Measurements from ENCODE around the gene EIF3K.

Gene EIF3K

DNA sequence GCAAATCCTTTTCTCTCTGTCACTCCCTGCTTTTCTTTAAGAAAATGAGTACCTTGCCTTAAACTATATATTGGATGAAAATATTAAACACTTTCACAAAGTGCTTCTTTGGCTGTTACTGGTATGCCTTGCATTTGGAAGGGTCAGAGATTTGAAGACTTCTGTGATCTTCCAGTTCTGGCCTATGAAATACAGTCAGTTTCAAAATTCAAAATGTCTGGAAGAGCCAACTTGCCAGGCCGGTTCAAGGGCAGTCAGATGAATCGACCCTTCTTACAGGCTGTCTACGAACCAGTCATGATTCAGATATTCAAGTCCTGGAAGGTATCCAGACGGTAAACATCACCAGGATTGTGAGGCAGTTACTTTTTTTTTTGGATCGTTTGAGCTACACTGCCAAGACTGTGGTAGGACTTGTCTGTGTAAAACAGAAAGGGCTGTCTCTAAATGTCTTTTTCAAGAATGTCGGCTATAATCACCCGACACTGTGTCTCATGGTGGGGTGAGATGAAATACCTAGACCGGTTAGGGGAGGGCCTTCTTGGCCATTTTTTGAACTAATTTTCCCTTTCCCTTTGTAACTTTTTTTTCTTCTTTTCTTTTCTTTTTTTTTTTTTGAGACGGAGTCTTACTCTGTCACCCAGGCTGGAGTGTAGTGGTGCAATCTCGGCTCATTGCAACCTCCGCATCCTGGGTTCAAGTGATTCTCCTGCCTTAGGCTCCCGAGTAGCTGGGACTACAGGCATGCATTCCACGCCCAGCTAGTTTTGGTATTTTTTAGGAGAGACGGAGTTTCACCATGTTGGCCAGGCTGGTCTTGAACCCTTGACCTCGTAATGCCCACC lies 39.7 kb downstream of the EIF3K start:
- H3K4me1 ChIP-seq (ENCODE audit: control insufficient read depth, insufficient read depth, low read depth, low read length), result peaks cover 41% of the 10 kb centered on the region
- peak overlapping the region; percentile 45 for H4K8ac ChIP-seq (ENCODE audit: low read length)
- H3K4me3 ChIP-seq (ENCODE audit: insufficient read depth in 1 of 2, low read depth in 1 of 2, low read length in 2 of 2), result peak overlapping the region in 1 of 2 experiments; percentile 62
- no peaks in the 10 kb centered on the region for H3K79me1 ChIP-seq (replicated peaks; ENCODE audit: low read length, poor library complexity, severe bottlenecking)
- peak overlapping the region; percentile 86 for H4K91ac ChIP-seq (ENCODE audit: low read length)
- 30% methylated on average over 13 of the region's 15 CpGs for WGBS
- peak overlapping the region; percentile 81 for H2BK5ac ChIP-seq (ENCODE audit: low read depth, low read length, poor library complexity, severe bottlenecking)
- H3K36me3 ChIP-seq (ENCODE audit: control insufficient read depth in 1 of 2, insufficient read depth in 2 of 2, low read depth in 1 of 2, low read length in 2 of 2), result peaks cover 10 to 20% of the 10 kb centered on the region in 2 experiments
- no peaks in the 10 kb centered on the region for H3K9me3 ChIP-seq (ENCODE audit: control insufficient read depth, low read length)
- no peak overlapping the region for H2AFZ ChIP-seq (ENCODE audit: low read depth, low read length)
- H3K18ac ChIP-seq (ENCODE audit: low read depth in 1 of 2, low read length in 2 of 2), result peak overlapping the region; percentile 56 to 89
- H3K27me3 ChIP-seq (ENCODE audit: control insufficient read depth in 1 of 2, insufficient read depth in 1 of 2, low read length in 2 of 2), result no peaks in the 10 kb centered on the region
- H2BK12ac ChIP-seq (ENCODE audit: low read length in 2 of 2), result peak overlapping the region; percentile 38 to 61
- H3K27ac ChIP-seq (ENCODE audit: low read length, poor library complexity, severe bottlenecking), result peak overlapping the region; percentile 91
- H3K4ac ChIP-seq (ENCODE audit: low read depth in 1 of 2, low read length in 2 of 2), result peak overlapping the region; percentile 35 to 83
- H3K23ac ChIP-seq (ENCODE audit: low read length in 2 of 2), result no peak overlapping the region
- H2AK5ac ChIP-seq (ENCODE audit: low read length, severe bottlenecking), result peak overlapping the region; percentile 68
- peak overlapping the region; percentile 2 for H2BK120ac ChIP-seq (ENCODE audit: low read depth, low read length)
- peak overlapping the region; percentile 12 for H2BK15ac ChIP-seq (ENCODE audit: low read depth, poor library complexity, severe bottlenecking)
- peak; percentile 99 for DNase-seq
- peak overlapping the region; percentile 92 for H3K9ac ChIP-seq (ENCODE audit: low read length)
- H3K14ac ChIP-seq (ENCODE audit: low read length in 2 of 2), result peak overlapping the region in 1 of 2 experiments; percentile 35
- peak overlapping the region; percentile 42 for H3K4me2 ChIP-seq (ENCODE audit: low read length, poor library complexity, severe bottlenecking)

DNA sequence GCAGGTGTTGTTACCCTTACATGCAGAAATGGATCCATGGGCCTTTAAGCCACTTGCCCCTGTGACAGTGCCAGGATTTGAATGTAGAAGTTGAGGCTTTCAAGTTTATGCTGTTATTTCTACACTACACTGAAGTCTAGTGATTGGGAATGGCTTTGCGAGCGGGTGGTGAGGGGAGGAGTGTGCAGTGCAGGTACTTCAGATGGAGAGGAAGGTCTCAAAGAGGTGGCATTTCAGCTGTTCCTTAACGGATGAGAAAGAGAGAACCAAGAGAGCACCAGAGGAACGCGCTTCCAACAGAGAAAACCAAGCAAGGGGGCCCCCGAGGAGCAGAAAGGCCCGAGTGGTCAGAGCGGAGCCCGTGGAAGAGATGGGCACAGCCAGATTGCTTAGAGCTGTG lies 41.7 kb downstream of the EIF3K start:
- Histone ChIP-seq H3K4me3 (ENCODE audit: insufficient read depth in 1 of 2, low read depth in 1 of 2, low read length in 2 of 2) (no peak overlapping the region), H3K9ac (ENCODE audit: low read length) (no peak overlapping the region), H2BK5ac (ENCODE audit: low read depth, low read length, poor library complexity, severe bottlenecking) (no peak overlapping the region), H2AK5ac (ENCODE audit: low read length, severe bottlenecking) (peak overlapping the region; percentile 33), H3K79me1 (replicated peaks; ENCODE audit: low read length, poor library complexity, severe bottlenecking) (no peaks in the 10 kb centered on the region), H2BK15ac (ENCODE audit: low read depth, poor library complexity, severe bottlenecking) (no peak overlapping the region), H2BK12ac (ENCODE audit: low read length in 2 of 2) (peak overlapping the region; percentile 6 to 76), H3K23ac (ENCODE audit: low read length in 2 of 2) (peak overlapping the region in 1 of 2 experiments; percentile 34), H4K8ac (ENCODE audit: low read length) (peak overlapping the region; percentile 35), H3K18ac (ENCODE audit: low read depth in 1 of 2, low read length in 2 of 2) (peak overlapping the region in 1 of 2 experiments; percentile 23), H2AFZ (ENCODE audit: low read depth, low read length) (no peak overlapping the region), H3K9me3 (ENCODE audit: control insufficient read depth, low read length) (no peaks in the 10 kb centered on the region), H3K14ac (ENCODE audit: low read length in 2 of 2) (no peak overlapping the region), H2BK120ac (ENCODE audit: low read depth, low read length) (no peak overlapping the region), H3K4me1 (ENCODE audit: control insufficient read depth, insufficient read depth, low read depth, low read length) (peaks cover 54% of the 10 kb centered on the region), H3K36me3 (ENCODE audit: control insufficient read depth in 1 of 2, insufficient read depth in 2 of 2, low read depth in 1 of 2, low read length in 2 of 2) (peaks cover 5 to 33% of the 10 kb centered on the region in 2 experiments), H4K91ac (ENCODE audit: low read length) (peak overlapping the region; percentile 43), H3K27me3 (ENCODE audit: control insufficient read depth in 1 of 2, insufficient read depth in 1 of 2, low read length in 2 of 2) (no peaks in the 10 kb centered on the region), H3K4me2 (ENCODE audit: low read length, poor library complexity, severe bottlenecking) (no peak overlapping the region), H3K4ac (ENCODE audit: low read depth in 1 of 2, low read length in 2 of 2) (peak overlapping the region in 1 of 2 experiments; percentile 40), H3K27ac (ENCODE audit: low read length, poor library complexity, severe bottlenecking) (peak overlapping the region; percentile 69)
- DNase-seq, result no peak
- 92% methylated on average over 9 of the region's 9 CpGs for WGBS

DNA sequence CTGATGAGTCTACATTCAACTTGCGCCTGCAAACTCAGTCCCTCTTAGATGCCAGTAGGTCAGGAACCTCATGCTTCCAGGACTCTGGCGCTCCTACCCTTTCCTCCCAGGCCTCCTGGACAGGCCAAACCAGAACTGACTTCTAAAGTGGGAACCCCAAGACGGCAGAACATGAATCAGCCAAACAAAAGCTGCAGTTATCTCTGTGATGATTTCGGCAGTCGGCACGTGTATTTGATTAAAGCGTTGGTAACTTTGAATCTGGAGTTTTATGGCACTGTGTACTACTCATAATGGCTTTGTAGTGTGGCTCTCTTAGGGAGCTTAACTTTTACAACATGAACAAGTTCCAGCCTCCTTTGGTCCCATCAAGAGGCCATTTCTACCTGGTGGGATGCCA lies 42.1 kb downstream of the EIF3K start:
- DNase-seq, result no peak
- H3K4me1 ChIP-seq (ENCODE audit: control insufficient read depth, insufficient read depth, low read depth, low read length), result peaks cover 56% of the 10 kb centered on the region
- no peaks in the 10 kb centered on the region for H3K9me3 ChIP-seq (ENCODE audit: control insufficient read depth, low read length)
- H3K4ac ChIP-seq (ENCODE audit: low read depth in 1 of 2, low read length in 2 of 2), result no peak overlapping the region
- peak overlapping the region; percentile 43 for H4K91ac ChIP-seq (ENCODE audit: low read length)
- peak overlapping the region; percentile 27 for H2BK120ac ChIP-seq (ENCODE audit: low read depth, low read length)
- H2AK5ac ChIP-seq (ENCODE audit: low read length, severe bottlenecking), result peak overlapping the region; percentile 33
- peak overlapping the region; percentile 69 for H3K27ac ChIP-seq (ENCODE audit: low read length, poor library complexity, severe bottlenecking)
- peak overlapping the region; percentile 6 to 21 for H2BK12ac ChIP-seq (ENCODE audit: low read length in 2 of 2)
- H3K18ac ChIP-seq (ENCODE audit: low read depth in 1 of 2, low read length in 2 of 2), result no peak overlapping the region
- no peaks in the 10 kb centered on the region for H3K27me3 ChIP-seq (ENCODE audit: control insufficient read depth in 1 of 2, insufficient read depth in 1 of 2, low read length in 2 of 2)
- no peak overlapping the region for H3K4me3 ChIP-seq (ENCODE audit: insufficient read depth in 1 of 2, low read depth in 1 of 2, low read length in 2 of 2)
- no peak overlapping the region for H3K4me2 ChIP-seq (ENCODE audit: low read length, poor library complexity, severe bottlenecking)
- H3K14ac ChIP-seq (ENCODE audit: low read length in 2 of 2), result no peak overlapping the region
- no peaks in the 10 kb centered on the region for H3K79me1 ChIP-seq (replicated peaks; ENCODE audit: low read length, poor library complexity, severe bottlenecking)
- no peak overlapping the region for H3K9ac ChIP-seq (ENCODE audit: low read length)
- no peak overlapping the region for H2AFZ ChIP-seq (ENCODE audit: low read depth, low read length)
- no peak overlapping the region for H2BK15ac ChIP-seq (ENCODE audit: low read depth, poor library complexity, severe bottlenecking)
- peaks cover 5 to 34% of the 10 kb centered on the region in 2 experiments for H3K36me3 ChIP-seq (ENCODE audit: control insufficient read depth in 1 of 2, insufficient read depth in 2 of 2, low read depth in 1 of 2, low read length in 2 of 2)
- H2BK5ac ChIP-seq (ENCODE audit: low read depth, low read length, poor library complexity, severe bottlenecking), result no peak overlapping the region
- no peak overlapping the region for H4K8ac ChIP-seq (ENCODE audit: low read length)
- peak overlapping the region in 1 of 2 experiments; percentile 34 for H3K23ac ChIP-seq (ENCODE audit: low read length in 2 of 2)
- WGBS, result 69% methylated on average over 7 of the region's 7 CpGs

DNA sequence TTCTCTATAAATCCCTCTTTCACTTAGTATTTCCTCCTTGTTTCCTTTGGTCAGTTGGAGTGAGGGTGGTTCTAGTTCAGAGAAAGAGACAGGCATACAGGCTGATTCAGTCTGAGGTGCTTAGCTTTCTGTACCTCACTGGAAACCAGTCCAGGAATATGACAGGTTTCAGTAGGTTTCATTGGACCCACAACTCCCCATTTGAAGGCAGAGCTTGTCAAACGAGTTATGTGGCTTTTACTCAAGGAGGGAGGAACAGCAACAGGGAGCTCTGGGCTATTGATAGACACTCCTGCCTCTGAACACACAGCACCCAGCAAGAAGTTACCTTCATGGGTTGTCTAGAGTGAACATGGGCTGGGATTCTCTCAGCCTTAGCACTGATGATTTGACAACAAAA lies 43.0 kb downstream of the EIF3K start:
- no peak overlapping the region for H2BK120ac ChIP-seq (ENCODE audit: low read depth, low read length)
- H3K27me3 ChIP-seq (ENCODE audit: control insufficient read depth in 1 of 2, insufficient read depth in 1 of 2, low read length in 2 of 2), result no peaks in the 10 kb centered on the region
- peak overlapping the region; percentile 19 to 37 for H3K18ac ChIP-seq (ENCODE audit: low read depth in 1 of 2, low read length in 2 of 2)
- no peak overlapping the region for H3K9ac ChIP-seq (ENCODE audit: low read length)
- peaks cover 57% of the 10 kb centered on the region for H3K4me1 ChIP-seq (ENCODE audit: control insufficient read depth, insufficient read depth, low read depth, low read length)
- H2BK5ac ChIP-seq (ENCODE audit: low read depth, low read length, poor library complexity, severe bottlenecking), result no peak overlapping the region
- peak overlapping the region; percentile 13 for H2AK5ac ChIP-seq (ENCODE audit: low read length, severe bottlenecking)
- WGBS, result 75% methylated on average over 1 of the region's 1 CpG
- H4K8ac ChIP-seq (ENCODE audit: low read length), result no peak overlapping the region
- H3K9me3 ChIP-seq (ENCODE audit: control insufficient read depth, low read length), result no peaks in the 10 kb centered on the region
- no peak overlapping the region for H3K4me3 ChIP-seq (ENCODE audit: insufficient read depth in 1 of 2, low read depth in 1 of 2, low read length in 2 of 2)
- no peak overlapping the region for H2BK15ac ChIP-seq (ENCODE audit: low read depth, poor library complexity, severe bottlenecking)
- H3K27ac ChIP-seq (ENCODE audit: low read length, poor library complexity, severe bottlenecking), result peak overlapping the region; percentile 68
- H4K91ac ChIP-seq (ENCODE audit: low read length), result peak overlapping the region; percentile 25
- peak overlapping the region; percentile 22 to 85 for H3K4ac ChIP-seq (ENCODE audit: low read depth in 1 of 2, low read length in 2 of 2)
- no peak overlapping the region for H3K4me2 ChIP-seq (ENCODE audit: low read length, poor library complexity, severe bottlenecking)
- H3K14ac ChIP-seq (ENCODE audit: low read length in 2 of 2), result no peak overlapping the region
- no peak overlapping the region for H3K23ac ChIP-seq (ENCODE audit: low read length in 2 of 2)
- H3K79me1 ChIP-seq (replicated peaks; ENCODE audit: low read length, poor library complexity, severe bottlenecking), result no peaks in the 10 kb centered on the region
- H2AFZ ChIP-seq (ENCODE audit: low read depth, low read length), result no peak overlapping the region
- peak overlapping the region in 1 of 2 experiments; percentile 24 for H2BK12ac ChIP-seq (ENCODE audit: low read length in 2 of 2)
- peaks cover 5 to 38% of the 10 kb centered on the region in 2 experiments for H3K36me3 ChIP-seq (ENCODE audit: control insufficient read depth in 1 of 2, insufficient read depth in 2 of 2, low read depth in 1 of 2, low read length in 2 of 2)
- no peak for DNase-seq

Data from mesenchymal stem cell (in vitro differentiated cells and primary cell).